ENCODE measurements around the gene NPTXR.

NPTXR gene

GRCh38 chr22:38853196-38853651, 9.4 kb upstream of the NPTXR start:
- DNase-seq (ENCODE audit: low read depth in 2 of 2, low spot score in 1 of 2) = no peak

DNA sequence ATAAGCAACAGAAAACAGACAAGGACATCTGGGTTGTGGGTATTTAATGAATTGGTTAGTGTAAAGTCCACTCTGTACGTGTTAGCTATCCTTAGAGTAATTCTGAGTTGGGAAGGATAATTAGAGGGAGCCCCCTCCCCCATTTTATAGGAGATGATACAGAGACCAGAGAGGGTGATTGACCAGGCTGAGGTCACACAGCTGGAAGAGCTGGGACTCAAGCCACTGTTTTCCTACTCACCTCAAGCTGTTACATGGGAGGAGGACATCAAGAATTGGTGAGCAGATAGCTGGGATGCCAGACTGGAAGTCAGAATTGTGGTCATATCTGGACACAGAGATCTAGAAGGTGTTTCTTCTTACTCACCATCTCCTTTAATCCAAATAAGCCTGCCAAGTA, 8.7 kb upstream of the NPTXR start:
- DNase-seq (ENCODE audit: low read depth in 2 of 2, low spot score in 1 of 2) = no peak

DNA sequence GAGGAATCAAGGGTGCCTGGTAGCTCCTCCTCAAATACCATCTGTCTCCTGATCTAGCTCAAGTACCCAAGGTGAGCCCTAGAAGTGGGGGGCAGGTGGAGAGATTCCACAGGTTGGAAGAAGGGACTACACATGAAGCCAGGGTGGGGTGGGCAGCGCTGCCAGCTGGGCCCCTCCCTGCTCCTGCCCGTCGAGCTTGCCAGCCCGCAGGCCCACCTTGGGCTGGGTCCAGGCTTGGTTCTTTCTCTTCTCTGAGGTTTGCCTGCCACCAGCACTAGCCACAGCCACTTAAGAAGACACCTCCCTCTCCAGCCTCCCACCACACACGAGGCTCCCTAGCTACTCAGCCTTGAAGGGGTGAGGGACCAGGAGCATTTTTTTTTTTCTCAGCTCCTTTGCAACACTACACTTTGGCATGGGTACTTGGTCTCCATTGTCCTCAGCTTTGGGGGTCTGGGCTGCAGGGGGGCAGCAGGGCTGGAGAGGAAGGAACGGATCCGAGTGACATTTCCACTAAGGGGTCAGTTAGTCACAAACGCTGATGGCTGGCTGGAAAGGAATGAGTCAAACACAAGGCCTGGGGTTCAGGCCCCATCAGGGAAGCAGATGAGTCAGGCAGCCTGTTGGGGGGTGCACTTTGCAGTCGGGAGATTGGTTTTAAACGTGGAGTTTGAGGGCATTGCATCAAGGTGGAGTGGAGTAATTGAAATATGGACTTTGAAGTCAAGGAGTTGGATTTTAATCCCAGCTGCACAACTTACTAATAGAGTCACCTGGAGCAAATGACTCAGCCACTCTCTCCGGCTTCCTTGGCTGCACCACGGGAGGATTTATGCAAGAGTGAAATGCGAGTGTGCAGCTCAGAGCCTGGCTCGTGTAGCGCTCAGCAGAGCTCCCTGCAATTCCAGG, 7.4 kb upstream of the NPTXR start:
- no peak for DNase-seq (ENCODE audit: low read depth in 2 of 2, low spot score in 1 of 2)

GRCh38 chr22:38850399-38850798, 6.6 kb upstream of the NPTXR start:
- no peak for DNase-seq (ENCODE audit: low read depth in 2 of 2, low spot score in 1 of 2)

DNA sequence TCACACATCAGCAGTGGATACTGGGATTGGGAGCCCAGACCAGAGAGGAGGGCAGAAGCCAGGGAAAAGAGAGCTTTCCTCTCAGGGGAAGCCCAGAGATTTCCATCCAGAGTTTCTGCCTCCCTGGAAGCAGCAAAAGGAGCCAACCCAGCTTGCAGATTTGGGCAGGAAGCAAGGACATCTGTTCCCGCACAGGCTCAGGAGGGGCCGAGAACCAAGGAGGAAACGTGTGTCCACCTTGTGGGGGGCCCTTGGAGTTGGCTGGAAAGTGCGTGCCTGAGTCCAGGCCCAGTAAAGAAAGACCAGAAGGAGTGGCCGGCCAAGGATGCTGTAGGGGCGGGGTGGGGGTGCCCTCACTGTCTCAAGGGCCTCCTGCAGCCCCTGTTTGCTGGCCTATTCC, 6.0 kb upstream of the NPTXR start:
- DNase-seq (ENCODE audit: low read depth in 2 of 2, low spot score in 1 of 2) = no peak

DNA sequence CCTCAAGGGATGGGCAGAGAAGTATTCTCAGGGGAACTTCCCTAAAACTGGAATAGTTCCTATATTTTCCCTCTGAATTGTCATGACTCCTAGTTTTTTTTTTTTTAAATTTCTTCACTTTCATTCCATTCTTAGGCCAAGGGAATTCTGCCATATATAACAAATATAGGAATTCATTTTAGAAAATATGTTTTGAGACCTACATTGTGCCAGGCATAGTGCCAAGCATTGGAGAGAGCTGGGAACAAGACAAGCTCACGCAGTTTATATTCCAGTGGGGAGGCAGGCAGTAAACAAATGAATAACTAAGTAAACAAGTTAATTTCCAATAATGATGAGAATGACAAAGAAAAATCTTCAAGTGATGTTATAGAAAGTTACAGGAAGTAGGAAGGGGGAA, 2.6 kb upstream of the NPTXR start:
- DNase-seq (ENCODE audit: low read depth in 2 of 2, low spot score in 1 of 2) = no peak

- no peak for DNase-seq (ENCODE audit: low read depth in 2 of 2, low spot score in 1 of 2)
Observed at GRCh38 chr22:38845004-38845740, 1.3 kb upstream of the NPTXR start.

GRCh38 chr22:38844315-38845003, 631 bp upstream of the NPTXR start:
- no peak for DNase-seq (ENCODE audit: low read depth in 2 of 2, low spot score in 1 of 2)

DNA sequence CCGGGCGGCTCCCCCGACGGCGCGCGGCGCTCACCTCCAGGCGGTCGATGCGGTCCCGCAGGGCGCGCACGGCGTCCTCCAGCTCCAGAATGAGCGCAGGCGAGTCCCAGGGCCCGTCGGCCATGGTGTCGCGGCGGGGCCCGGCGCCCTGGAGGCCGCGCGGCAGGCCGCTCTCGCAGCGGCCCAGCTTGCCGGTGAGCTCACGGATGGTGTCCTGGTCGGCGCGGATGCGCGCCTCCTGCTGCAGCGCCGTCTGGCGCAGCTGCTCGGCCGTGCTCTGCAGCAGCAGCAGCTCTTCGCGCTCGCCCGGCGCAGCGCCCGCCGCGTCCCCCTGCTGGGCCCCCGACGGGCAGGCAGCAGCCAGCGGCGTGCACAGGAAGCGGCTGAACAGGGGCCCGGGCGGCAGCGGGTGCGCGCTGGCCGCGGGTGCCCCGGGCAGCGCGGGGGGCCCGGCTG, 599 bp downstream of the NPTXR start:
- no peak for DNase-seq (ENCODE audit: low read depth in 2 of 2, low spot score in 1 of 2)

- no peak for DNase-seq (ENCODE audit: low read depth in 2 of 2, low spot score in 1 of 2)
Observed at GRCh38 chr22:38842512-38843200, 1.2 kb downstream of the NPTXR start.

DNA sequence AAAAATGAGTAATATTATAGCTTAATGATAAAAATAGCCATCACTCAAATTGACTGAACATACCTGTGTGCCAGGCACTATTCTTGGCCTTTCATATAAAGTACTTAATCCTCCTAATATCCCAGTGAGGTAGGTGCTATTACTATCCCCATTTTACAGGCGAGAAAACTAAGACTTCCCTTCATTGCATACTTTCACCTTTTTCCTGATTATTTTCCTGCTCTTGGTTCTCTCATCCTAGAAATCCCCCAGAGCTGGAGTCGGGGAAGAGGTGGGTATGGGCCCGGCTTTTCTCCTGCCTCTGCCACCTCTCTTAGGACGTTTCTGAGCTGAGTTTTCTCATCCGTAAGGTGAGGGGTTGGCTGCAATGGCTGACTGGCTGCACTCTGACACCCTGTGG, 2.2 kb downstream of the NPTXR start:
- no peak for DNase-seq (ENCODE audit: low read depth in 2 of 2, low spot score in 1 of 2)

- DNase-seq (ENCODE audit: low read depth in 2 of 2, low spot score in 1 of 2) = no peak
Observed at GRCh38 chr22:38841211-38841610, 2.6 kb downstream of the NPTXR start.

DNA sequence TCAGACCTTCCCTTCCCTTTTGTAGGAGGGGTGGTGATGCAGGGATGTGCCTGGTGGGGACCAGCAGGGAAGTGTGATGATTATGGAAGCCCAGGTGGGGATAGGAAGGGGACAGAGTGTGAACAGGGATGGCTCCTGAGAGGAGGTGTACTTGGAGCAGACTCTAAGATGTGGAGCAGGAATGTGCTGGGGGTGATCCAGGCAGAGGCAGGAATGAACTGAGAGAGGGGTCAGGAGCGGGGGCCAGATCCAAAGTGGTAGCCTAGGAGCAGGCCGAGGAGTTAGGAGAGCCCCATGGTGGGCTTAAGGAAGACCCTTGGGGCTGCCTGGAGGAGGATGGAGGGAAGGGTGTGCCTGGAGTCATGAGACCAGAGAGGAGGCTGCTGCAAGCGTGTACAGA, 3.7 kb downstream of the NPTXR start:
- no peak for DNase-seq (ENCODE audit: low read depth in 2 of 2, low spot score in 1 of 2)

DNA sequence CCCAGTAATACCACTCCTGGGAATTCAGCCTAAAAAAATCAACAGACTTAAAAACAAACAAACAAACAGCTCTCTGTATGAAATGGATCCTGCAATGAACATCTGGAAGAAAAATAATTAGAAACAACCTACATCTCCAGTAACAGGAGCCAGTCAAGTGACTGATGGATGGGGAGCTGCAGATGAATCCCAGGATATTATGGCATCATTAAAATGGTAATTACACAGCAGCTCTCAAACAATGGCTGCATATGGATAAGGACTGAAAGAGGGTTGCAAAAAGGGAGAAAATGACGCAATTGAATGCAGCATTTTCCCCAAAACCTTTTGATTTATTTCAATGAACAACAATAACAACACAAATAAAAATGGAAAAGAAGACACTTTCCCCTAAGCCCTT, 4.1 kb downstream of the NPTXR start:
- no peak for DNase-seq (ENCODE audit: low read depth in 2 of 2, low spot score in 1 of 2)

DNA sequence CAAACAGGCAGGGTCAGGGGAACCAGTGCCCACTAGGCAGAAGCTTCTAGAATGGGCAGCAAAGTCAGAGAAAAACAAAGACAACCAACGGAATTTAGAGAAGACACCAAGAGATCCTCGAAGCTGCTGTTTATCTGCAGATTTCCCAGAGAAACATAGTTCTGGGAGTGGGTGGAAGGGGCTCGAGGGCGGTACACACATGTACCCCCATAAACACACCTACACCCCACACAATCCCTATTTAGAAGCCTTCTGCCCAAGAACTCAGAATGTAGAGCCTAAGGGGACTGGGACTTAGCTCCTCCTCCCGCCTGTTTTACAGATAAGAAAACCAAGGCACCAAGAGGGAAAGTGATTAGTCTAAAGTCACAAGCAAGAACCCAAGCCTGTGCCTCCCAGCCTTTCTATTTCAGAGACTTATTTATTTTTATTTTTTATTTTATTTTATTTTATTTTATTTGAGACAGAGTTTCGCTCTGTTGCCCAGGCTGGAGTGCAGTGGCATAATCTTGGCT, 6.4 kb downstream of the NPTXR start:
- DNase-seq (ENCODE audit: low read depth in 2 of 2, low spot score in 1 of 2) = no peak

DNA sequence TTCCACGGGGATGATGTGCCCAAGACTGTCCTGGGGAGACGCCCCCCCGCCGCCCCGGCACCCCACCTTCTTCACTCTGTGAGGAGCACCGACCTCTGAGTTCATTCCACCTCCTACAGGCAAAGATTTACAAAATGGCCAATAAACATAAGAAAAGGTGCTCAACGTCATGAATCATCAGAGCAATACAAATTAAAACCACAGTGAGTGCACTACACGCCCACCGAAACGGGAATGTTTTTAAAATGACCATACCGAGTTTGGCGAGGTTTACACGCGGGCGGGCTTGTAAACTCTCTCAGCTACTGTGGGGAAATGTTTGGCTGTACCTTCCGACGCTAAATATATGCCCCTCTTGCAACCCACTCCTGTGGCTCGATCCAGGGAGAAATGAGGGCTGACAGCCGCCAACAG, 7.9 kb downstream of the NPTXR start:
- no peak for DNase-seq (ENCODE audit: low read depth in 2 of 2, low spot score in 1 of 2)

GRCh38 chr22:38834991-38835390, 8.8 kb downstream of the NPTXR start:
- no peak for DNase-seq (ENCODE audit: low read depth in 2 of 2, low spot score in 1 of 2)

DNA sequence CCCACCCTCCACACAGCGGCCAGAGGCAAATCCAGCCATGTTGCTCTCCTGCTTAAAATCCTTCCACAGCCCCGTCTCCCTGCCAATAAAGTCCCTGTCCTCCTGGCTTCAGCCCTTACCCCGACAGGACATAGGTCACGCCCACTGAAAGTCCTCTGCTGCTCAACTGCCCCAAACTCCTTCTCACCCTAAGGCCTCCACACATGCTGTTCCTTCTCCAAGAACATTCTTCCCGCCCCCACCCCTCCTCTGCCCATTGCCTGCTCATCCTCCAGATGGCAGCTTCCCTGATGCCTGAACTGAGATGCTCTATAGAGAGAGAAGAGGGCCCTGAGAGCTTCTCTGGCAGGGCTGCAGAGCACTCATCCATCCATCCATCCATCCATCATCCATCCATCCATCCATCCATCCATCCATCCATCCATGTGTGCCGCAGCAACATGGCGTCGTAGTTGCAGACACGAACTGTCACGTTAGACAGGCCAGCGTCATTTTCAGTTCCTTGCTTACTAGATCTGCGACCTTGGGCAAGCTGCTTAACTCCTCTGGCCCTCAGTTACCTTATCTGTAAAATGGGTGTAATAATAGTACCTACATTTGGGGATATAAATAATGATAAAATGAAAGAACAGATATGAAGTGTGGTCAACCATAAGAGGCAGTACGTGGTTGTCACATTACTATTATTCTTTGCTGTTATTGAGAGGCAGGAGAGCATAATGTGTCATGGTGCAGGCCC, 9.4 kb downstream of the NPTXR start:
- no peak for DNase-seq (ENCODE audit: low read depth in 2 of 2, low spot score in 1 of 2)

DNA sequence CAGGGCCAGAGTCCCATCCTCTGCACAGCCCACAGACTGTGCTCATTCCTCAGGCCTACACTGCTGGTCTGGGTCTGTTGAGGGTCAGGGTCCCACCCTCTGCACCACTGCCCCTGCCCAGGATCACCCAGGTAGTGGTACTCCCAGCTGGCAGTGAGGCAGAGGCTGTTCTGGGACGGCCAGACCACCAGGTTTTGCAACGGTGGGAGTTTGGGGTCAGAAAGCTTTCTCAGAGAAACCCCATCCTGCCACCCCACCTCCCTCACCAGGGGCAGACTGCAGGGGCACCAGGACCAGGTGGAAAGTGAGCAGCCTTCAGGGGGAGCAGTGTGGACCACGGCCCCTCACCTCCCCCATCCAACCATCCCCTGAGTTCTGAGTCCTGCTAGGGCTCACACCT, 10.8 kb downstream of the NPTXR start:
- DNase-seq (ENCODE audit: low read depth in 2 of 2, low spot score in 1 of 2) = no peak
